ENCODE results near the gene SPAG16.

DNA sequence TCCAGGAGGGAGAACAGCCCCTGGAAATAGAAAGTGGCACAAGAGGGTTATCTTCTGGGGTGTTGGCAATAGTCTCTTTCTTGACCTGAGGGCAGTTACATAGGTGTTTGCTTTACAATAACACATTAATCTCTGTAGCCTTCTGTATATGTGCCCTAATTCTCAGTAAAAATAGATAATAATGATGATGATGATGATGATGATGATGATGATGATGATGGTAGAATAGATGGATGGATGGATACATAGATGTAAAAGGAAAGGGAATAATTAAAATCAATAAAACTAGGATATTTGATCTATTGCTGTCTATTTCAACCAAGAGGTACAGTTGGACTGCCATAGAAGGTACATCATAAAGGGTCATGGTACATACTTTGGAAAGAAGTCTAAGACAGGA lies 948.9 kb downstream of the SPAG16 start:
- TF ChIP-seq, protein P1, sequence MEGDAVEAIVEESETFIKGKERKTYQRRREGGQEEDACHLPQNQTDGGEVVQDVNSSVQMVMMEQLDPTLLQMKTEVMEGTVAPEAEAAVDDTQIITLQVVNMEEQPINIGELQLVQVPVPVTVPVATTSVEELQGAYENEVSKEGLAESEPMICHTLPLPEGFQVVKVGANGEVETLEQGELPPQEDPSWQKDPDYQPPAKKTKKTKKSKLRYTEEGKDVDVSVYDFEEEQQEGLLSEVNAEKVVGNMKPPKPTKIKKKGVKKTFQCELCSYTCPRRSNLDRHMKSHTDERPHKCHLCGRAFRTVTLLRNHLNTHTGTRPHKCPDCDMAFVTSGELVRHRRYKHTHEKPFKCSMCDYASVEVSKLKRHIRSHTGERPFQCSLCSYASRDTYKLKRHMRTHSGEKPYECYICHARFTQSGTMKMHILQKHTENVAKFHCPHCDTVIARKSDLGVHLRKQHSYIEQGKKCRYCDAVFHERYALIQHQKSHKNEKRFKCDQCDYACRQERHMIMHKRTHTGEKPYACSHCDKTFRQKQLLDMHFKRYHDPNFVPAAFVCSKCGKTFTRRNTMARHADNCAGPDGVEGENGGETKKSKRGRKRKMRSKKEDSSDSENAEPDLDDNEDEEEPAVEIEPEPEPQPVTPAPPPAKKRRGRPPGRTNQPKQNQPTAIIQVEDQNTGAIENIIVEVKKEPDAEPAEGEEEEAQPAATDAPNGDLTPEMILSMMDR (conservative IDR thresholded peaks at IDR 0.05): no peak
- no peak for TF ChIP-seq EZH2 (IDR thresholded peaks at IDR 0.05; ENCODE audit: low read depth)

Measured in PC-9 (cell line).